Stimulated activated CD8-positive, alpha-beta memory T cell treated with anti-CD3 and anti-CD28 coated beads, Interleukin-12 subunit alpha, Interleukin-12 subunit beta, amount 100 ng/mL, for 24 hours (primary cell): ENCODE measurements around the gene NGEF.
A peak's percentile ranks its signal among the peaks of the same experiment; 100 is the strongest.
"Not testable (repeated sequence)": the region's sequence is repeated elsewhere in the genome, so short reads cannot be mapped to it uniquely, and the experiment has no call there.

ENCODE experiments used
- DNase-seq: peaks from one replicate; pipeline ENCODE4 v3.0.0-alpha.2; 2020; ENCODE audit errors: extremely low read depth

NGEF gene

GRCh38 chr2:232927793-232928550 is 85.1 kb downstream of the NGEF start:
- DNase-seq, result no peak

- no peak for DNase-seq
Observed at GRCh38 chr2:232927032-232927792, 85.8 kb downstream of the NGEF start.

- no peak for DNase-seq
Observed at GRCh38 chr2:232926431-232926939, 86.6 kb downstream of the NGEF start.

GRCh38 chr2:232925821-232926156 is 87.3 kb downstream of the NGEF start:
- no peak for DNase-seq

GRCh38 chr2:232925153-232925820 is 87.8 kb downstream of the NGEF start:
- no peak for DNase-seq

GRCh38 chr2:232924433-232924832 is 88.6 kb downstream of the NGEF start:
- no peak for DNase-seq

GRCh38 chr2:232920760-232921159 is 92.3 kb downstream of the NGEF start:
- DNase-seq, result no peak

GRCh38 chr2:232920055-232920454 is 93.0 kb downstream of the NGEF start:
- DNase-seq, result no peak

- DNase-seq, result no peak
Observed at GRCh38 chr2:232919141-232919540, 93.9 kb downstream of the NGEF start.

- no peak for DNase-seq
Observed at GRCh38 chr2:232913903-232914302, 99.2 kb downstream of the NGEF start.

GRCh38 chr2:232911712-232912277 is 101.3 kb downstream of the NGEF start:
- no peak for DNase-seq

- DNase-seq, result no peak
Observed at GRCh38 chr2:232910376-232910775, 102.7 kb downstream of the NGEF start.

- DNase-seq, result no peak
Observed at GRCh38 chr2:232908695-232909094, 104.4 kb downstream of the NGEF start.

GRCh38 chr2:232907718-232908085 is 105.4 kb downstream of the NGEF start:
- DNase-seq, result not testable (repeated sequence)

- not testable (repeated sequence) for DNase-seq
Observed at GRCh38 chr2:232906867-232907717, 106.0 kb downstream of the NGEF start.

GRCh38 chr2:232903989-232904388 is 109.1 kb downstream of the NGEF start:
- DNase-seq, result no peak

GRCh38 chr2:232901736-232902578 is 111.1 kb downstream of the NGEF start:
- peak; percentile 8 for DNase-seq

GRCh38 chr2:232900811-232901735 is 112.0 kb downstream of the NGEF start:
- DNase-seq, result no peak
